ENCODE measurements around the gene CKMT2.
"Not testable (repeated sequence)": the region's sequence is repeated elsewhere in the genome, so short reads cannot be mapped to it uniquely, and the experiment has no call there.

CKMT2 gene

DNA sequence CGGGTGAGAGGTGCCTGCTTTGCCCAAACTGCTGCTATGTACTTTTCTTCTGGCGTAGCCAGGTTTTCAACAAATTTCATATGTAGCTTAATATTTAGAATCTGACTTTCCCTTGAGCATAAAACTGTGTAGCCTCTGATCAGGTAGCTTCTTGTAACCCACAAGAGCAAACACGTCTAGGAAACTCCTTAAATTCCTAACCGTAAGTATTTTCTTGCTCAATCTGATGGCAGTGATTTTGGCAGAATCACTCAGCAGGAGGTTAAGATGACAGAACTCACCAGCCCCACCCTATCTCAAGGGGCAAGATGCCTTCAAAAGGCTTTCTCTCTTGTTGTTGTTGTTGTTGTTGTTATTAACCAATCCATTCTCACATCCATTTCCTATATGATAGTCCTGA is 20.8 kb downstream of the CKMT2 start:
- DNase-seq: no peak

GRCh38 chr5:81254886-81255559 is 21.9 kb downstream of the CKMT2 start:
- DNase-seq: no peak

DNA sequence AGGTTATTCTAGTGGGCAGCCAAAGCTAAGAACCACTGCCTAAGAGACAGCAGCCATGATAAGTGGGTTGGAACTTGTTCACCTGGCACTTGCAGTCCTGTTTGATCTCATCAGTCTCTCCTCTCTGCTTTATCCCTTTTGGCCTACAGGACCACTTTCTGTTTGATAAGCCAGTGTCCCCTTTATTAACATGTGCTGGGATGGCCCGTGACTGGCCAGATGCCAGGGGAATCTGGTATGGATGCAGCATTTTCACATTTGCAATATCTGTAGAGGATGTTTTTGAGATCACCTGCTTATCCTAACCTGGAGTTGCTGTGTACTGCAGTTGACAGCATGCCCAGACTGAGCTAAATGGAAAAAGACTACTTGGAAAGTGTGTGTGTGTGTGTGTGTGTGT is 23.6 kb downstream of the CKMT2 start:
- DNase-seq: no peak

DNA sequence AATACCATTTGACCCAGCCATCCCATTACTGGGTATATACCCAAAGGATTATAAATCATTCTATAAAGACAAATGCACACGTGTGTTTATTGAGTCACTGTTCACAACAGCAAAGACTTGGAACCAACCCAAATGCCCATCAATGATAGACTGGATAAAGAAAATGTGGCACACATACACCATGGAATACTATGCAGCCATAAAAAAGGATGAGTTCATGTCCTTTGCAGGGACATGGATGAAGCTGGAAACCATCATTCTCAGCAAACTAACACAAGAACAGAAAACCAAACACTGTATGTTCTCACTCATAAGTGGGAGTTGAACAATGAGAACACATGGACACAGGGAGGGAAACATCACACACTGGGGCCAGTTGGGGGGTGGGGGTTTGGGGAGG is 29.7 kb downstream of the CKMT2 start:
- DNase-seq: not testable (repeated sequence)

- no peak for DNase-seq
Measured at GRCh38 chr5:81265101-81265500, 32.0 kb downstream of the CKMT2 start.

- DNase-seq: no peak
Measured at GRCh38 chr5:81268521-81269196, 35.5 kb downstream of the CKMT2 start.

GRCh38 chr5:81269751-81270393 is 36.8 kb downstream of the CKMT2 start:
- no peak for DNase-seq

DNA sequence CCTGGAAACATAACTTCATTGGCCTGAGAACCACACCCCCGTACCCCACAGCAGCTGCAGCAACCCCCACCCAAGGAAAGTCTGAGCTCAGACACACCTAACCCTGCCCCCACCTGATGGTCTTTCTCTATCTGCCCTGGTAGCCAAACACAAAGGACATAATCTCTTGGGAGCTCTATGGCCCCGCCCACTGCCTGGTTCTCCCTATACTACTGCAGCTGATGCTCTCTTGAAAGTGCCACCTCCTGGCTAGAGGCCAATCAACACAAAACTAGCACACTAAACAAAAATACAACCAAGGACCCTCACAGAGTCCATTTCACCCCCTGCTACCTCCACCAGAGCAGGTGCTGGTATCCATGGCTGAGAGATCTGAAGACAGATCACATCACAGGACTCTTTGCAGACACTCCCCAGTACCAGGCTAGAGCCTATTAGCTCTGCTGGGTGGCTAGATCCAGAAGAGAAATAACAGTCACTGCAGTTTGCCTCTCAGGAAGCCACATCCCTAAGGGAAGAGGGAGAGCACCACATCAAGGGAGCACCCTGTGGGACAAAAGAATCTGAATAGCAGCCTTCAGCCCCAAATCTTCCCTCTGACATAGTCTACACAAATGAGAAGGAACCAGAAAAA is 37.4 kb downstream of the CKMT2 start:
- not testable (repeated sequence) for DNase-seq

GRCh38 chr5:81283976-81284375 is 50.9 kb downstream of the CKMT2 start:
- no peak for DNase-seq

DNA sequence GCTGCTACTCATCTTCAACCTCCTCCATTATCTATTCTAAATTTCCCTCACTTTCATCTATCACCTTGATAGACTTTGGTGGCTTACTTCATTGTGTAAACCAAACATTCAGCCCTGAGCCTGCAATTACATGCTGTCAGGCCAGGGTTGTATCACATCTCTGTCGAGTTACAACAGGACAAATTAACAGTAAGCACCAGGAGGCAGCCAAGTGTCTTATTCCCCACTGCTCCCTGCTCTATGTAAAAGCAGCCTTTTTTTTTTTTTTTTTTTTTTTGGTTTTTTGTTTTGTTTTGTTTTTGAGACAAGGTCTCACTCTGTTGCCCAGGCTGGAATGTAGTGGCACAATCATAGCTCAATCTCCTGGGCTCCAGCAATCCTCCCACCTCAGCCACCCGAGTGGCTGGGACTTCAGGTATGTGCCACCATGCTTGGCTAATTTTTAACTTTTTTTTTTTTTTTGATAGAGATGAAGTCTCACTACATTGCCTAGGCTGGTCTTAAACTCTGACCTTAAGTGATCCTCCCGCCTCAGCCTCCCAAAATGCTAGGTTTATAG is 53.0 kb downstream of the CKMT2 start:
- DNase-seq: no peak

- no peak for DNase-seq
Measured at GRCh38 chr5:81288021-81288433, 54.9 kb downstream of the CKMT2 start.

DNA sequence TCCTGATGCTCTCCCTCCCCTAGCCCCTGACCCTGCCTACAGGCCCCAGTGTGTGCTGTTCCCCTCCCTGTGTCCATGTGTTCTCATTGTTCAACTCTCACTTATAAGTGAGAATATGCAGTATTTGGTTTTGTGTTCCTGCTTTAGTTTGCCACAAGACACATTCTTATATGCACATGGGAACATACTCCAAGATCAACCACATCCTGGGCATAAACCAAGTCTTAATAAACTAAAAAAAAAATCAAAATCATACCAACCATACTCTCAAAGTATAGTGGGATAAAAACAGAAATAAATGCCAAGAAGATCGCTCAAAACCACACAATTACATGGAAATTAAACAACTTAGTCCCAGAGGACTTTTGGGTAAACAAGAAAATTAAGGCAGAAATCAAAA is 57.0 kb downstream of the CKMT2 start:
- DNase-seq: no peak

DNA sequence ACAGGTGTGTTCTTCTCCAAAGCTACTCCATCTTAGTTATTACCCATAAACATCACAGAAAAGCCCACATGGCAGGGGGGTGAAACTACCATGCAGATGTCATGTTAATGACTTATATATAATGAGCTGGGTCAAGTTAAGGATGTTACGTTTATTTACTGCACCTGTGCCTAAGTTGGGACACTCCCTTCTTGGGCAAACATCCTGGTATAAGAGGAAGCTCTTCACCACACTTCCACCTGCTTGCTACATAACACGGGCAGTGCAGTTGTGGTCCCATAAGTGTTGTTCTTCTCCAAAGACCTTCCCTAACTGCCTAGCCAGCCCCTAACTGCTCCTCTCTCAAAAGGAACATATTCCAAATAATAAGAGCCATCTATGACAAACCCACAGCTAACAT is 59.0 kb downstream of the CKMT2 start:
- no peak for DNase-seq

- DNase-seq: not testable (repeated sequence)
Measured at GRCh38 chr5:81294021-81294420, 60.9 kb downstream of the CKMT2 start.

GRCh38 chr5:81297531-81297930 is 64.4 kb downstream of the CKMT2 start:
- DNase-seq: peak; percentile 48

DNA sequence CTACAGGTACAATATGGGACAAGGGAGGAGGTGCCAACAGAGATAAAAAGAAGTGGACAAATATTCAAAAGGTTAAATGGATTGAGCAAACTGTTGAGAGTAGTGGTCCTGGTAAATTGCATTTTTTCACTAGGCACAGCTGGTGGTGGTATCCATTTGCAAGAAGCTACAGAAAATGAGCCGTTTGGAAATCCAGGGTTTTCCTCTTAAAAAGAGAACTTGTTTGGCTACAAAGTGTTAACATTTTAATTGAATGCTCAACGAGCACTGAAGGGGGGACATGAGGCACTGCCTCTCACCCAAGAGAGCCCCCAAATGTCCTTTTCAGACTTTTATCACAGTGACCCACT is 67.8 kb downstream of the CKMT2 start:
- DNase-seq: no peak

DNA sequence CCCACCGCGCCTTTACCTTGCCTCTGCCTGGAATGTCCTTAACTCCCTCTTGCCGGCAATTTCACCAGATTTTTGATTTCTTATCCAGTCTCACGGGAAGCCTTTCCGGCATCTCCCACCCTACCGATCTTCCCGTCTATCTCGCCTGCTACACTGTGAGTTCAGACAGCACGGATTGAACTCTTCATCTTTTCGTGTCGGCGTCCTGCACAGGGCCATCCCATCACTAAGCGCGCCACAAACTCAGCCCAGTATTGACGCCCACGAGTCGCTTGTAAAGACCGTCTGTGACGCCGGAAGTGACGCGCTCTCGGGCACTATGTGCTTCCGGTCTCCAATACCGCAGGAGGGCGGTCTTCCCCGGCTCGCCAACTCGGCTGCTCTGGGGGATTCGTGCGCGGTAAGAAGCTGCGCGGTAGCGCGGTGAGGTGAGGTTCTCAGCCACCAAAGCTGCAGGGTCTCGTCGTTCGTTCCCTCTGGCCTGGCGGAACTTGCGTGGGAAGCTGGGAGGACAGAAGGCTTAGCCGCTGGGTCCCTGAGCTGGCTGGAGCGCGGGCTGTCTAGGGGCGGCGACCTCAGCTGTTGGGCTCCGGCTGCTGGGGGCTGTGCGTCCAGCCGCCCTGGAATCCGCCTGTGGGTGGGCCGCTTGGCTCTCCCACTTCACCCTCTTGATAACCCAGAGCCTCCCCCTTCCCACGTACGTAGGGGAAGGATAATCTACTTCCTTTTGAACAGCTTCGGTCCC is 68.3 kb downstream of the CKMT2 start, which contains the start of gene ZCCHC9:
TSS of gene ZCCHC9 (plus strand) at position 317 of the 745 bp plus-strand sequence. CDS start 3,171 bp downstream, outside the sequence.
- peak; percentile 95 for DNase-seq

- DNase-seq: no peak
Measured at GRCh38 chr5:81302596-81302995, 69.5 kb downstream of the CKMT2 start.

DNA sequence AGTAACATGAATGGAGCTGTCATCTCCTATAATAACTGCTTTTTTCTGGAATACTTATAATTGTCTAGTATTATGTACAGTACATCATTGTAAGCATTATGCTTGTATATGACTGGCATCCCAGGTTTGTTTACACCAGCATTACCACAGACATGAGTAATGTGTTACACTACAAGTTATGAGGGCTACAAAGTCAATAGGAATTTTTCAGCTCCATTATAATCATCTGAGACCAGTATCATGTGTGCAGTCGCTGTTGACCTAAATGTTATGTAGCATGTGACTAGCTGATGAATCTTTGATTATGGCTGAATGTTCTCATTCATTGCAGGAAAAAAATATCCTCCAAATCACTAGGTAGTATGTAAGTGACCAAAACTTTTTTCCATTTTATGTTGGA is 70.4 kb downstream of the CKMT2 start:
- DNase-seq: no peak

- DNase-seq: peak; percentile 59
Measured at GRCh38 chr5:81305785-81306184, 72.7 kb downstream of the CKMT2 start.

- no peak for DNase-seq
Measured at GRCh38 chr5:81308836-81309235, 75.7 kb downstream of the CKMT2 start.

GRCh38 chr5:81310402-81311063 is 77.4 kb downstream of the CKMT2 start:
- DNase-seq: no peak

All from activated CD4-positive, alpha-beta T cell treated with anti-CD3 and anti-CD28 coated beads, Interleukin-2, Interleukin-6, amounts not matched to agents 100 ng/mL and 50 ng/mL, durations not matched to agents 16 hours and 8 hours (primary cell).